Fibroblast of lung (primary cell): Measurements from ENCODE around the gene KCNK2. TPM values are rescaled to one million over a fixed set of nuclear protein-coding genes. Genes with fewer than 3 reads are reported as not detected.

Experiments
- DNase-seq, 2 donors: peaks; one replicate each; pipeline versions ENCODE4 v3.0.0 to v3.0.0-alpha.2; 2010; ENCODE audit warnings: low read depth in 2 of 2
- H2AFZ ChIP-seq: 2 replicates; pipeline ENCODE4 v1.5.1; 2012; ENCODE audit warnings: low read length, control low read depth, inconsistent platforms
- H3K27ac ChIP-seq: 2 replicates; pipeline ENCODE4 v1.5.1; 2011; ENCODE audit warnings: low read length, control low read depth; ENCODE audit not compliant: insufficient read depth
- H3K27me3 ChIP-seq: 2 replicates; pipeline ENCODE4 v1.5.1; 2011; ENCODE audit warnings: mild to moderate bottlenecking, low read length; ENCODE audit not compliant: control insufficient read depth, insufficient read depth
- H3K36me3 ChIP-seq: 2 replicates; pipeline ENCODE4 v1.5.1; 2011; ENCODE audit warnings: low read length; ENCODE audit not compliant: control insufficient read depth, insufficient read depth
- H3K4me1 ChIP-seq: 2 replicates; pipeline ENCODE4 v1.5.1; 2011; ENCODE audit warnings: low read length; ENCODE audit not compliant: control insufficient read depth, insufficient read depth; ENCODE audit errors: extremely low read depth
- H3K4me2 ChIP-seq: 2 replicates; pipeline ENCODE4 v1.5.1; 2011; ENCODE audit warnings: low read length, control low read depth; ENCODE audit not compliant: insufficient read depth; ENCODE audit errors: extremely low read depth
- H3K4me3 ChIP-seq, 4 experiments: fragments of 200-600 bp in 1 of 4; sonication (generic) in 1 of 4; replicated peaks in 1 of 4; 2 replicates each; pipeline ENCODE4 v1.5.1; 2011 to 2016; ENCODE audit warnings: low read length in 4 of 4, low read depth in 3 of 4, mild to moderate bottlenecking in 3 of 4, control low read depth in 2 of 4, inconsistent platforms in 1 of 4, mixed read lengths in 1 of 4; ENCODE audit not compliant: insufficient read depth in 1 of 4; ENCODE audit errors: control extremely low read depth in 1 of 4
- H3K79me2 ChIP-seq: 2 replicates; pipeline ENCODE4 v1.5.1; 2012; ENCODE audit warnings: mild to moderate bottlenecking, low read length, inconsistent platforms; ENCODE audit not compliant: control insufficient read depth, insufficient read depth
- H3K9ac ChIP-seq: 2 replicates; pipeline ENCODE4 v1.5.1; 2011; ENCODE audit warnings: mild to moderate bottlenecking, low read length, control low read depth; ENCODE audit not compliant: insufficient read depth
- H3K9me3 ChIP-seq: 2 replicates; pipeline ENCODE4 v1.5.1; 2012; ENCODE audit warnings: low read depth, low read length; ENCODE audit not compliant: control insufficient read depth, insufficient read depth
- H4K20me1 ChIP-seq: 2 replicates; pipeline ENCODE4 v1.5.1; 2011; ENCODE audit warnings: low read length; ENCODE audit not compliant: control insufficient read depth, insufficient read depth; ENCODE audit errors: extremely low read depth
- CTCF ChIP-seq, 2 donors: IDR thresholded peaks in 1 of 2; conservative IDR thresholded peaks in 1 of 2; 1 replicate in 1 of 2; 2 replicates in 1 of 2; pipeline ENCODE4 v1.5.1; 2011 to 2012; ENCODE audit warnings: low read length in 2 of 2, control low read depth in 1 of 2, inconsistent platforms in 1 of 2, low read depth in 1 of 2, mild to moderate bottlenecking in 1 of 2
- EZH2 ChIP-seq: IDR thresholded peaks from 2 replicates; pipeline ENCODE4 v1.5.1; 2012; ENCODE audit warnings: low read length, control low read depth, mild to moderate bottlenecking; ENCODE audit errors: missing control alignments
- polyA plus RNA-seq, 2 donors: library from polyadenylated mRNA; depleted of rRNA in 1 of 2; stranded (reverse) in 1 of 2; unstranded in 1 of 2; fragments of >200 nt; gene quantifications; 2 replicates each; pipeline ENCODE4 v1.2.1, GENCODE V29; 2011 to 2012; ENCODE audit warnings: missing spikeins in 1 of 2
- total RNA-seq: library from RNA; depleted of rRNA; stranded (reverse); fragments of >200 nt; gene quantifications from 2 replicates; pipeline ENCODE4 v1.2.1, GENCODE V29; 2014

KCNK2 gene
- total and polyA plus RNA-seq, 2 donors (not counting 1 experiment from before 2014, with no cell fraction given) = 6.4 to 25.6 TPM

- H3K9me3 ChIP-seq = no peaks in the 10 kb centered on the region
- no peak overlapping the region for H3K9ac ChIP-seq
- no peak for DNase-seq
- H3K79me2 ChIP-seq = no peaks in the 10 kb centered on the region
- H3K4me2 ChIP-seq = no peak overlapping the region
- H3K4me1 ChIP-seq = no peaks in the 10 kb centered on the region
- TF ChIP-seq EZH2 (no peak), CTCF (conservative IDR thresholded peaks at IDR 0.05 in 1 of 2, IDR thresholded peaks at IDR 0.05 in 1 of 2; ENCODE audit: low read depth in 1 of 2, low read length in 2 of 2) (no peak)
- no peaks in the 10 kb centered on the region for H4K20me1 ChIP-seq
- H2AFZ ChIP-seq = no peak overlapping the region
- H3K36me3 ChIP-seq = no peaks in the 10 kb centered on the region
- no peak overlapping the region for H3K4me3 ChIP-seq
- H3K27ac ChIP-seq = no peak overlapping the region
- H3K27me3 ChIP-seq = no peaks in the 10 kb centered on the region
Observed at GRCh38 chr1:215260711-215261110, 178.2 kb downstream of the KCNK2 start.

- Histone ChIP-seq H3K4me3 (no peak overlapping the region), H3K36me3 (no peaks in the 10 kb centered on the region), H3K4me1 (no peaks in the 10 kb centered on the region), H3K27ac (no peak overlapping the region), H4K20me1 (no peaks in the 10 kb centered on the region), H3K4me2 (no peak overlapping the region), H3K79me2 (no peaks in the 10 kb centered on the region), H3K27me3 (no peaks in the 10 kb centered on the region), H3K9me3 (no peaks in the 10 kb centered on the region), H2AFZ (no peak overlapping the region), H3K9ac (no peak overlapping the region)
- TF ChIP-seq CTCF (conservative IDR thresholded peaks at IDR 0.05 in 1 of 2, IDR thresholded peaks at IDR 0.05 in 1 of 2; ENCODE audit: low read depth in 1 of 2, low read length in 2 of 2) (no peak), EZH2 (no peak)
- DNase-seq = no peak
Observed at GRCh38 chr1:215262106-215262505, 179.6 kb downstream of the KCNK2 start.

- Histone ChIP-seq H3K4me1 (no peaks in the 10 kb centered on the region), H3K27ac (no peak overlapping the region), H3K4me2 (no peak overlapping the region), H4K20me1 (no peaks in the 10 kb centered on the region), H3K27me3 (no peaks in the 10 kb centered on the region), H3K9ac (no peak overlapping the region), H3K9me3 (no peaks in the 10 kb centered on the region), H3K36me3 (no peaks in the 10 kb centered on the region), H3K79me2 (no peaks in the 10 kb centered on the region), H3K4me3 (no peak overlapping the region), H2AFZ (no peak overlapping the region)
- no peak for TF ChIP-seq EZH2
- TF ChIP-seq CTCF (conservative IDR thresholded peaks at IDR 0.05 in 1 of 2, IDR thresholded peaks at IDR 0.05 in 1 of 2; ENCODE audit: low read depth in 1 of 2, low read length in 2 of 2) = no peak
- no peak for DNase-seq
Observed at GRCh38 chr1:215263636-215264035, 181.1 kb downstream of the KCNK2 start.
